Measurements from ENCODE around the gene CAMK1D. TPM values are rescaled to one million over a fixed set of nuclear protein-coding genes. Genes with fewer than 3 reads are reported as not detected.
"Not testable (repeated sequence)": the region's sequence is repeated elsewhere in the genome, so short reads cannot be mapped to it uniquely, and the experiment has no call there.

The CAMK1D gene
- total RNA-seq, 1 experiment from 2014 or later: 1.1 TPM

DNA sequence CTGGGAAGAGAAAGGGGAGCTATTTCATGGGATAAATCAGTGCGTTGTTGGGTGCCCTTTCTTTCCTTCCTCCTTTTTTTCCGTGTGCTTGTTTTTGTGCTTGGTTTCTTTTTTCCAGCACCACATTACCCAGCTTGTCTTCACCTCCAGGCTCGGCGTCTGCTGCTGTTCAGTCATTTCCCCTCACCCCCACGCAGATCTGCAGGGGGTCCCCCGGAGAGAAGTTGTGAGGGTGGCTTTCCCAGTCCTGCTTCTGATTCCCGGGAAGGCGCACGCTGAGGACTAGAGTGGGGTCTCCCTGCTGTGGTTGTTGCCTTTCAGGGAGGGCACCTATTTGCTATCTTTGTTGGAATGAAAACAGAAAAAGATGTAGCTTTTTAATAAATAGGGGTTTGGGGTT lies 1.6 kb downstream of the CAMK1D start:
- Histone ChIP-seq H3K9me3 (replicated peaks) (no peaks in the 10 kb centered on the region), H3K4me3 (peak overlapping the region; percentile 61), H3K27ac (no peak overlapping the region), H3K27me3 (peaks cover 18% of the 10 kb centered on the region; the same call in 1 of the 2 replicates), H3K4me1 (peaks cover 14% of the 10 kb centered on the region; the same call in 1 of the 2 replicates), H3K36me3 (no peaks in the 10 kb centered on the region)
- DNase-seq: no peak

DNA sequence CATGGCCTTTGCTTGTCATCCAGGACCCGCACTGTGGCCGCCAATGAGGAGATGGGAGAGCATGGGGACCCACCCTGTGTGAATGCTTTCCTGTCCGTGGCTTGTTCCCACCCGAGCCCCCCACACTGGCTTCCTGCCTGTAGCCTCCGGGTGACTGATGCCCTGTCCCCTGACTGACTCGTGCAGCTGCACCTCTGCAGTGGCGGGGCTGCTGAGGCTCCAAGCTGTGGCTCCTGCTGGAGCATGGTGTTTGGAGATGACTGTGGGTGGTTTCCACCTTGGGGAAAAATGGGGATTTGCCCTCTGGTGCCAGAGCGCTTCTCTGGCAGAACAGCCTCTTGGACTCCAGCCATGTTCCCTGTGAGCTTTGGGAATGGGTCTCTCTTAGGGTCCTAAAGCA lies 2.1 kb downstream of the CAMK1D start:
- Histone ChIP-seq H3K4me1 (peaks cover 14% of the 10 kb centered on the region; the same call in 1 of the 2 replicates), H3K27me3 (peaks cover 18% of the 10 kb centered on the region; the same call in 1 of the 2 replicates), H3K36me3 (no peaks in the 10 kb centered on the region), H3K27ac (no peak overlapping the region), H3K4me3 (no peak overlapping the region), H3K9me3 (replicated peaks) (no peaks in the 10 kb centered on the region)
- DNase-seq: peak; percentile 44 to 56

DNA sequence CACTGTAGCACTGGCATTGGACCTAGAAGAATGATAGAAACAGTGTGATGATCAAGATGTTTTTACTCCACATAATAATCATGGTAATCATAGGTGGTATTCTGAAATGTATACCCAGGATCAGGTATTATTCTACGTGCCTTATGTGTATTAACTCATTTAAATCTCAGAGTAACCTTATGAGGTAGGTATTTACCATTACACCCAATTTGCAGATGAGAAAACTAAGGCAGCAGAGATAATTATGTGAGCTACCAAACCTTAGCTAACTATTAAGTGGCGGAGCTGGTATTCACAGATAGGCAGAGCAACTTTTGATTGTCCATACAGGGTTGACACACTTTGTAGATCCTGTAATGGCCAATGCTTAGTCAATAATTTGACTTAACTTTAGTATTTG lies 2.5 kb downstream of the CAMK1D start:
- Histone ChIP-seq H3K27ac (no peak overlapping the region), H3K27me3 (peaks cover 18% of the 10 kb centered on the region; the same call in 1 of the 2 replicates)

DNA sequence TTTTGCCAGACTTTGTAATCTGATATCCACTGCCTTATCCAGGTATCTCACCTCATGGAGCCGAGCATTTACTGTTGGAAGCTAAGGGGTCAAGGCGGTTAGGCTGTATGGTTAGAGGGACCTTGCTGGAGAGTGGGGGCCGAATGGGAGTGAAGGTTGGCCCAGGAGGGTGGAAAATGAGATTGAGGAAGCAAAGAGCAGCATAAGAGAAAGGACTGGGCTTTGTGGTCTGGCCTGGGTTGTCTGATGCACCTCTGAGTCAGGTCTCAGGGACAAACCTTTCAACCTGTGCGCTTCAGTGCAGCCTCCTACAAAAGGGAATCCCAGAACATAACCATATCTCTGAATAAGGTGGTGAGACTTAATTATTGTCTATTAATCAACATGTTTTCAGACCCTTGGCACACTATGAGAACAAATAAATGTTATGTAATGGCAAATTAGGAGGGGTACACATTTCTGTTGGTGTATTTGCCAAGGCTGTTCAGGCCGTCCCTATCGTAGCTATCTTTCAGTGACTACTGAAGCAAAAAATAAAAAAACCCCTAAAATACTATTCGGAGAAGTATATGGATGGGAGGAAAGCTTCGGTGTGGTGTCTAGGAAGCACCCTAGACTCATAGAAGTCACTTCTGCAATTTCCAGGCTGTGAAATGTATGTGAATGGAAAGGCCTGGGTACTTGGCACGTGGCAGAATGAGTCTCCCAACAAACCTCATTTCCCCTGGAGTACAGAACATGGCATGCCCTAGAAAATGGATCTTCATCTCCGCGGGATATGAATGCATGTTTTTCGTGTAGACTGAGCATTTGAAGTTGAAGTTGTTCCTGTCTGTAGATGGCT lies 4.3 kb downstream of the CAMK1D start:
- H3K9me3 ChIP-seq (replicated peaks): no peaks in the 10 kb centered on the region
- peaks cover 14% of the 10 kb centered on the region; the same call in 1 of the 2 replicates for H3K4me1 ChIP-seq
- H3K4me3 ChIP-seq: no peak overlapping the region
- H3K27ac ChIP-seq: no peak overlapping the region
- no peak for DNase-seq
- peaks cover 6% of the 10 kb centered on the region; the same call in 1 of the 2 replicates for H3K27me3 ChIP-seq
- no peaks in the 10 kb centered on the region for H3K36me3 ChIP-seq

More for the DNA sequence above, 2.5 kb downstream of the CAMK1D start:
- Histone ChIP-seq H3K4me3 (no peak overlapping the region), H3K4me1 (peaks cover 14% of the 10 kb centered on the region; the same call in 1 of the 2 replicates), H3K36me3 (no peaks in the 10 kb centered on the region), H3K9me3 (replicated peaks) (no peaks in the 10 kb centered on the region)
- DNase-seq: no peak

DNA sequence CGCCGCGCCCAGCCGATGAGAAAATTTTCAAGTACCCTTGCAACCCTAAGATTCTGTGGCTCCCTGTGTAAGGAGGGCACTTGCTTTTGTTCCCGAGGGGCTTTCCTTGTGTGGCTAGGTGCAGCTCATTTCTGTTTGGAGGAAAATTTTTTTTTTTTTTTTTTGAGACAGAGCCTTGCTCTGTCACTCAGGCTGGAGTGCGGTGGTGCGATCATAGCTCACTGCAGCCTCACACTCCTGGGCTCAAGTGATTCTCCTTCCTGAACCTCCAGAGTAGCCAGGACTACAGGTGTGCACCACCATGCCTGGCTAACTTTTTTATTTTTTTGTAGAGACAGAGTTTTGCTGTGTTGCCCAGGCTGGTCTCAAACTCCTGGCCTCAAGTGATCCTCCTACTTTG lies 5.3 kb downstream of the CAMK1D start:
- not testable (repeated sequence) for H3K27me3 ChIP-seq; H3K4me3 ChIP-seq; H3K27ac ChIP-seq; H3K9me3 ChIP-seq (replicated peaks); DNase-seq; H3K36me3 ChIP-seq
- H3K4me1 ChIP-seq: peaks cover 14% of the 10 kb centered on the region; the same call in 1 of the 2 replicates

DNA sequence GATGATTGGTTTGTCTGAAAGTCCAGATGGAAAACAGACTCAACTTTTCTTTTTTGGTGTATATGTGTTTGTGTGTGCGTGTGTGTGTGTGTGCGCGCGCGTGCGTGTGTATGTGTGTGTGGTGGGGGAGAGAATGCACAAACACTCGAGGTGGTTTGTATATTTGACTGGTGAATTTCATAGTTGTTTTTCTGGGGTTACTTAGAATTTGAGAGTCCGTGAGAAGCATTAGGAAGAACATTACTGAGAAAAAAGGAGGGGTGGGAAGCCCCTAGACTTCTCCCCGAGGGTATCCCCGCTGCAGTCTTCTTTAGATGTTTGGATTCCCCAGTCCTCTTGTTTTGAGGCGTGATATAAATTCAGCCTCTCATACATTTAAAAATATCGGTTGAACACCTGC lies 6.0 kb downstream of the CAMK1D start:
- Histone ChIP-seq H3K27ac (no peak overlapping the region), H3K27me3 (peaks cover 6% of the 10 kb centered on the region; the same call in 1 of the 2 replicates), H3K36me3 (no peaks in the 10 kb centered on the region), H3K4me3 (no peak overlapping the region), H3K4me1 (peaks cover 14% of the 10 kb centered on the region; the same call in 1 of the 2 replicates), H3K9me3 (replicated peaks) (no peaks in the 10 kb centered on the region)
- no peak for DNase-seq

DNA sequence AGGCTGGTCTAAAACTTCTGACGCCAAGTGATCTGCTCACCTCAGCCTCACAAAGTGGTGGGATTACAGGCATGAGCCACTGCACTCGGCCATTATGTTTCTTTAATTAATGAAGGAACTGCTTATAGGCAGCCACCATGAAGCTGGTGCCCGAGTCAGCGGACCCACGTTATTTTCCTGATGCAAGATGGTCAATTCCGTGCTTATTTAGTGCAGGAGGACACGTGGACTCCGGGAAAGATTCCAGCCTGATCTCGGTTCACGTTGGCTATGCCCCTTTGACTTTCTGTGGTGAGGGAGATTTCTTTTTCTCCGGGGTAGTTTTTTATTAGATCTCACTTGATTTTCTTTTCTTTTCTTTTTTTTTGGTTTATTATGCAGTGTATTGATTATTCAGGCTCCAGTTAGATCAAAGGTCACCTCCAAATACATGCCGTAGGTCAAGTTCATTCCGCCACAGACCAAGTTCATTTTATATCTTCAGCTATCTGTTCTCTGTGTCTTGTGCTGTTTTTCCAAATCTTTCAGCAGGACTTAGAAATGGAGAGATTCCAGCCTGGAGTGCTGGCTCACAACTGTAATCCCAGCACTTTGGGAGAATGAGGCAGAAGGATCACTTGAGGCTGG lies 8.3 kb downstream of the CAMK1D start:
- no peaks in the 10 kb centered on the region for H3K9me3 ChIP-seq (replicated peaks)
- H3K36me3 ChIP-seq: no peaks in the 10 kb centered on the region
- H3K4me3 ChIP-seq: no peak overlapping the region
- H3K4me1 ChIP-seq: no peaks in the 10 kb centered on the region
- no peak for DNase-seq
- H3K27me3 ChIP-seq: no peaks in the 10 kb centered on the region
- H3K27ac ChIP-seq: no peak overlapping the region

DNA sequence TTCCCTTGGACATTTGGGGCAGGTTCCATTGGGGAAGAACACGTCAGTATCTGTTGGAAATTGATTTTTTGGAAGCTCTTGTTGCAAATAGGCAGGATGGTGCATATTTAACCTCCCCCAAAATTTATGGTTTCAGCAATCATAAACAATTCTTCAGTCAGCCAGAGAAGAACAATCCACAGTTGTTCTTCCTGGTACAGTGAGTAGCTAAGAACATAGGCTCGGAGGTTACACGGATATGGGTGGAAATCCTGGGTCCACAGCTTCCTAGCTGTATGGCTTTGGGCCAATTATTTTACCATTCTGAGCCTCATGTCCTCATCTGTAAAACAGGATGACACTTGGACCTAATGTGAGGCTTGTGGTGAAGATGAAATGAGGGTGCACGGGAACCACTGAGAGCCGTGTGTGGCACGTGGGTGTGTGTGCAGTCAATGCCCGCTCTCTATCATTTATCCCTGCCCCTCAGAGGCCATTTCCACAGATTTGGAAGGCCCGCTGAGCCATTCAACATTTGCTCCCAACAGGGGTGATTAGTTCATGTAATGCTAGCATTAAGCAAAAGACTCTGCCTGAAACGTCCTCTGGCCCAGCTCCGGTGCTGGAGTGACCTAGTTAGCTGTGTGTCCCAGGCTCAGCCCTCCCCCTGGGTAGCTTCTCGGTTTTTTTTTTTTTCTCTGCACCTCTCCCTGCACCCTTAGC lies 9.7 kb downstream of the CAMK1D start:
- DNase-seq: no peak
- no peaks in the 10 kb centered on the region for H3K4me1 ChIP-seq
- no peaks in the 10 kb centered on the region for H3K9me3 ChIP-seq (replicated peaks)

DNA sequence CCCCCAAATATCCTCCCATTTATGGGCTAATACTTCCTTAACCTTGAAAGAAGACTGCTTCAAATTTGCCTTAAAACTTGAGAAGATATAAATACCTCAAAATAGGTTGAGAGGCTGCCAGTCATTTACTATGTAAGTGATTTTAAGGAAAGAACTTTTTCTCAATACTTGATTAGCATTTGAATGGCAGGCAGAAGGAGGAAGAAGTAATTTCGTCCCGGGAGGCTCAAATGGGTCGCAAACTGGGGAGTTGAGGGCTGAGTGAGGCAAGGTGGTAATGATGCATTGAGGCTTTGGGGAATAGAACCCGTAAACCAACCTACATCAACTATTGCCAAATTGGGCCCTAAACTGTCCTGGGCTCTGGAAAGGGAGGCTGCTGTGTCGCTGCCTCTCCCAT lies 11.1 kb downstream of the CAMK1D start:
- no peaks in the 10 kb centered on the region for H3K27me3 ChIP-seq
- H3K4me1 ChIP-seq: no peaks in the 10 kb centered on the region
- H3K4me3 ChIP-seq: no peak overlapping the region
- no peaks in the 10 kb centered on the region for H3K36me3 ChIP-seq
- H3K27ac ChIP-seq: no peak overlapping the region
- no peaks in the 10 kb centered on the region for H3K9me3 ChIP-seq (replicated peaks)
- no peak for DNase-seq

More for the DNA sequence above, 9.7 kb downstream of the CAMK1D start:
- Histone ChIP-seq H3K27me3 (no peaks in the 10 kb centered on the region), H3K27ac (no peak overlapping the region), H3K4me3 (no peak overlapping the region), H3K36me3 (no peaks in the 10 kb centered on the region)

DNA sequence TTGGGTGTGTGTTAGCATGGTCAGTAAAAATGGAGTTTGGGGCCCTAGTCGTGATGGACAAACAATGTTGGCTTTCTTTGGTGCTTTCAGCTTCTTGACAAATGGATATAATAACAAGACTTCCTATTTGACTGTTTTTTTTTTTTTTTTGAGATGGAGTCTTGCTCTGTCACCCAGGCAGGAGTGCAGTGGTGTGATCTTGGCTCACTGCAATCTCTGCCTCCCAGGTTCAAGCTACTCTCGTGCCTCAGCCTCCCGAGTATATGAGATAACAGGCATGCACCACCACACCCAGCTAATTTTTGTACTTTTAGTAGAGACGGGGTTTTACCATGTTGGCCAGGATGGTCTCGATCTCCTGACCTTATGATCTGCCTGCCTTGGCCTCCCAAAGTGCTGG lies 11.8 kb downstream of the CAMK1D start:
- H3K9me3 ChIP-seq (replicated peaks); H3K27me3 ChIP-seq; H3K27ac ChIP-seq; H3K4me3 ChIP-seq; H3K36me3 ChIP-seq; DNase-seq; H3K4me1 ChIP-seq: not testable (repeated sequence)

DNA sequence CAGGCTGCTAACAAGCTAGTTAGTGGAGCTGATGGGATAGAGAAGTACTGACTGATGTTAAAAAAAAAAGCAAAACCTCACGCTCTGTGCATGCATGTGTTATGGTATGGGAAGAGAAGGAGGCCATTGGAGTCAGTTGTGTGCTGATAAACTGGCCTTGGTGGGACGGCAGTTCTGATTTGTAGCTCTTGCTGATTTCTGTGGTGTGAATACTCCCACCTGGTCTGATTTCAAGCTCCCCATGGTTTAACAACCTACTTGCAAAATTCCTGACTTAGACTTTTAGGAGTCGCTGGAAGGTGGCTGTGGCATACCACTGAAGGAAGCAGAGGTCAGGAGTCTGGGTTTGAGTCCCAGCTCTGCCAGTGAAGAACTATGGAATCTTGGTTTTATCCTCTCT lies 15.2 kb downstream of the CAMK1D start:
- no peaks in the 10 kb centered on the region for H3K4me1 ChIP-seq
- no peak for DNase-seq
- no peak overlapping the region for H3K27ac ChIP-seq
- no peak overlapping the region for H3K4me3 ChIP-seq
- no peaks in the 10 kb centered on the region for H3K9me3 ChIP-seq (replicated peaks)
- no peaks in the 10 kb centered on the region for H3K36me3 ChIP-seq
- no peaks in the 10 kb centered on the region for H3K27me3 ChIP-seq

DNA sequence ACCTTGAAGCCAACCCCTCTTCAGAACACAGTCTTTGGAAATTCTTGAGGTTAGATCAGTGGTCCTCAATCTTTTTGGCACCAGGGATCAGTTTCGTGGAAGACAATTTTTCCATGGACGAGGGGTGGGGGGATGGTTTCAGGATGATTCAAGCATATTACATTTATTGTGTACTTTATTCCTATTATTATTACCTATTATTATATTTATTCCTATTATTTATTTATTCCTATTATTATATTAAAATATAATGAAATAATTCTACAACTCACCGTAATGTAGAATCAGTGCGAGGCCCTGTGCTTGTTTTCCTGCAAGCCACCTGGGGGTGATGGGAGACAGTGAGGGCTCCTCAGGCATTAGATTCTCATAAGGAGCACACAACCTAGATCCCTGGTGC lies 17.9 kb downstream of the CAMK1D start:
- no peaks in the 10 kb centered on the region for H3K36me3 ChIP-seq
- no peak for DNase-seq
- H3K9me3 ChIP-seq (replicated peaks): no peaks in the 10 kb centered on the region
- no peak overlapping the region for H3K4me3 ChIP-seq
- H3K27me3 ChIP-seq: no peaks in the 10 kb centered on the region
- H3K4me1 ChIP-seq: no peaks in the 10 kb centered on the region
- H3K27ac ChIP-seq: no peak overlapping the region

DNA sequence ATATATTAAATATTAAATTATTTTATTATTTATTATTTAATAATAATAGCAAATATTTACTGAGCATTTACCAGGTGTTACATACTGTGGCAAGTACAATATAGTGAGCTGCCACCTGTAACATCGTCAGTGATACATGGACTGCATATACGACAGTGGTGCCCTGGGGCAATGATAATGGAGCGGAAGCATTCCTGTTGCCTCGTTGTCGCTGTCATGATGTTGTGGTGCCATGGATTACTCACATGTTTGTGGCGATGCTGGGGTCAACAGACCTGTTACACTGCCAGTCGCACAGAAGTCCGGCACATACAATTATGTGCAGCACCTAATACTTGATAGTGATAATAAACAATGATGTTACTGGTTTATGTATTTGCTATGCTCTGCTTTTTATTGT lies 20.6 kb downstream of the CAMK1D start:
- Histone ChIP-seq H3K36me3 (no peaks in the 10 kb centered on the region), H3K27ac (no peak overlapping the region), H3K4me1 (no peaks in the 10 kb centered on the region), H3K27me3 (no peaks in the 10 kb centered on the region), H3K4me3 (no peak overlapping the region), H3K9me3 (replicated peaks) (no peaks in the 10 kb centered on the region)
- no peak for DNase-seq

DNA sequence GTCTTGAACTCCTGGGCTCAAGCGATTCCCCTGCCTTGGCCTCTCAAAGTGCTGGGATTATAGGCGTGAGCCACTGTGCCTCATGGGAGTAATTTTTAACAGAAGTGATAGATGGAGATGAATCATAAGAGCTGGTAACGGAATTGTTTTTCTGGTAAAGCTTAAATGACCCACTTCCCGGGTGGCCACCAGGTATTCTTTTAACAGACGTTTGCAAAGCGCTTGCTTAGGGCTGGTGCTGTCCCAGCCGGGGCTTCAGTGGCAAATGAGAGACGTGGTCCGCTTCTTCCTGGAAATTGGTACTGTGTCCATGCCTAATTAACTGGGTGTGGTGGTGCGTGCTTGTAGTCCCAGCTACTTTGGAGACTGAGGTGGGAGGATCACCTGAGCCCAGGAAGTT lies 23.5 kb downstream of the CAMK1D start:
- no peaks in the 10 kb centered on the region for H3K36me3 ChIP-seq
- DNase-seq: no peak
- no peak overlapping the region for H3K4me3 ChIP-seq
- no peaks in the 10 kb centered on the region for H3K27me3 ChIP-seq
- no peaks in the 10 kb centered on the region for H3K9me3 ChIP-seq (replicated peaks)
- no peaks in the 10 kb centered on the region for H3K4me1 ChIP-seq
- H3K27ac ChIP-seq: no peak overlapping the region

DNA sequence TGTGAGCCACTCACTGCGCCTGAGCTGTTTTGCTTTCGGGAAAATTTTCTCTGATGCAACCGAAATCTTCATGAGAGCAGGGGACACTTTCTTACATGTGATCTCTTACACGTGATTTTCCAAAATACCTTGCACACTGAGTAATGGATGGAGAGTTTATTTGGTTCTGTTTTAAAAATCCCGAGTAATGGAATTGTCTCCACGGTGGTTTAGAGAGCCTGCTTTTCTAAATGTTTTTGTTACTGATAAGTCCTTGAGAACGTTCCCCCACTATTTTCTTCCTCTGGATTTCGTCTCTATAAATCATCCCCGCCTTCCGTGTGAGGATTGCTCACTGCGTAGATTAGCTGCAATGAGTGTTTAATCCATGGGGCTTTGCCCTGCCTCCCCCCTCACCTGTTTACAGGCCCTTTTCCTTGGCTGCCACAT lies 25.7 kb downstream of the CAMK1D start:
- no peak overlapping the region for H3K4me3 ChIP-seq
- no peaks in the 10 kb centered on the region for H3K9me3 ChIP-seq (replicated peaks)
- no peak overlapping the region for H3K27ac ChIP-seq
- no peaks in the 10 kb centered on the region for H3K4me1 ChIP-seq
- no peak for DNase-seq
- H3K27me3 ChIP-seq: no peaks in the 10 kb centered on the region
- H3K36me3 ChIP-seq: no peaks in the 10 kb centered on the region

Measured in SJCRH30 (cell line).